GM12801 (cell line): ENCODE results near the gene KCNK16.

Experiments
- TF ChIP-seq, protein P1 (sequence below): IDR thresholded peaks from one replicate; pipeline ENCODE4 v1.5.1; 2011; ENCODE audit warnings: control low read depth; ENCODE audit not compliant: insufficient read length; ENCODE audit errors: extremely low read depth

Gene KCNK16

DNA sequence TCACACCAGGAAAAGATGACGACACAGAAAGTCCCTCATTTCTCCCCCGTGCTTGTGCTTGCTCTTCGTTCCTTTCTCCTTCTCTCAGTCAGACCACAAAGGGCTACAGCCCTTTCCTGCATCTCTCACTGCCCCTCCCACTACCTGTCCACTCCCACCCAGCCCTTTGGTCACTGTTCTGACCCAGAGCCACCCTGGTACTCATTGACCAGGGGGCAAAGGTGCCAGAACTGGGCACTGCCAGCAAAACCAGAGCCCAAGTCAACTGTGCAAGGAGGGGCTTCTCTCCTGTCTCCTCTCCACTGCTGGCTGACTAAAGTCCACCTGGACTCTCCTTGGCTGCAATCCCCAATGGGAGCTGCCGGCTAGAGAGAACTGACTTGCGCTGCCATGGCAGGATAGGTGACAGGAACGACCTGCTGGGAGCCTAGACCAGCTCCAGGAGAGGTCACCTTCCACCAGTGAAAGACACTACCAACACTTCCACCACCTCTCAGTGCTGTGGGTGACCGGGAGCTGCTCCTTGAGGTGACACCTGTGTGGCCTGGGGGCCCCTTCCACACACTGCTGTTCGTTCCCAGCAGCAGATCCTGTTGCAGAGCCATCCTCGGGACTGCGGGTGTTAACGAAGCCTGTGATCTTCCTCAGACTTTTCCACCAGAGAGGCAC is 41.1 kb downstream of the KCNK16 start:
- TF ChIP-seq, protein P1, sequence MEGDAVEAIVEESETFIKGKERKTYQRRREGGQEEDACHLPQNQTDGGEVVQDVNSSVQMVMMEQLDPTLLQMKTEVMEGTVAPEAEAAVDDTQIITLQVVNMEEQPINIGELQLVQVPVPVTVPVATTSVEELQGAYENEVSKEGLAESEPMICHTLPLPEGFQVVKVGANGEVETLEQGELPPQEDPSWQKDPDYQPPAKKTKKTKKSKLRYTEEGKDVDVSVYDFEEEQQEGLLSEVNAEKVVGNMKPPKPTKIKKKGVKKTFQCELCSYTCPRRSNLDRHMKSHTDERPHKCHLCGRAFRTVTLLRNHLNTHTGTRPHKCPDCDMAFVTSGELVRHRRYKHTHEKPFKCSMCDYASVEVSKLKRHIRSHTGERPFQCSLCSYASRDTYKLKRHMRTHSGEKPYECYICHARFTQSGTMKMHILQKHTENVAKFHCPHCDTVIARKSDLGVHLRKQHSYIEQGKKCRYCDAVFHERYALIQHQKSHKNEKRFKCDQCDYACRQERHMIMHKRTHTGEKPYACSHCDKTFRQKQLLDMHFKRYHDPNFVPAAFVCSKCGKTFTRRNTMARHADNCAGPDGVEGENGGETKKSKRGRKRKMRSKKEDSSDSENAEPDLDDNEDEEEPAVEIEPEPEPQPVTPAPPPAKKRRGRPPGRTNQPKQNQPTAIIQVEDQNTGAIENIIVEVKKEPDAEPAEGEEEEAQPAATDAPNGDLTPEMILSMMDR: no peak

DNA sequence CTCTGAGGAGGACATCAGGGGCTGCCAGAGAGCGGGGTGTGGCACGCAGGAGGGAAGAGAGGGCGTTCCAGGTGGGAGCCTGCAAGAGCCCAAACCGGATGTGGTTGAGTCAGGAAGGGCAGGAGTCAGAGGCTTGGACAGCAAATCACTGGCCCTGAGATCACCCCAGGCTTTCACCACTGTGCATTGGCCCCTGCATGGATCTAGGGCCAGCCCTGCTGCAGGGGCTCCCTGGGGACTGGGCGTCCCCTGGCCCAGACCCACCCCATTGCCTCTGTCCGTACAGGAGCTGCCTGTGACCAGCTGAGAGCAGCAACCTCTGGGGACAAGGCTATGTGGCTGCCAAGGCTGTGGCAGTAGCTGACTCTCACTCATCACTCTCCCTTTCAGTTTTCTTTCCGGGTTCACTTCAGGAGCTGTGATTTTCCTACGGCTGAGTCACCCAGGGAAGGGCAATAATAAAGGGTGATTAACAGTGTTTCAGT is 42.2 kb downstream of the KCNK16 start:
- TF ChIP-seq, protein P1: no peak

DNA sequence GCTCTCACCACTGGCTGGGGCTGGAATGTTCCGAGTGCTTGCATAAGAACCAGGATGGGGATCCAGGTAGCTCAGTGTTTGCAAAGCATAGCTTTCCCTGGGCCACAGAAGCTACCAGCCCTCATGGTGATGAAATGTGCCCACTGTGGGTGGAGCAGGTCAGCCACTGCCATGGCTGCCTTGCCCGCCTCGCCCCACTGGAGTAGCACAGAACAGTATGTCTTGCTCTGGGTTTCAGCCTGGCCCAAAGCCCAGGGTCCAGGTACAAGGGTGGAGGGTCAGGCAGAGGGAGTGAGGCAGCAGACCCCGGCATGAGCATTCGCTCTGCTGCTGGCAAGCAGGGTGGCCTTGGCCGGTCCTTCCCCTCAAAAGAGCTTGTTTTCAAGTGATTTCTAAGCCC is 43.0 kb downstream of the KCNK16 start:
- TF ChIP-seq, protein P1: no peak

DNA sequence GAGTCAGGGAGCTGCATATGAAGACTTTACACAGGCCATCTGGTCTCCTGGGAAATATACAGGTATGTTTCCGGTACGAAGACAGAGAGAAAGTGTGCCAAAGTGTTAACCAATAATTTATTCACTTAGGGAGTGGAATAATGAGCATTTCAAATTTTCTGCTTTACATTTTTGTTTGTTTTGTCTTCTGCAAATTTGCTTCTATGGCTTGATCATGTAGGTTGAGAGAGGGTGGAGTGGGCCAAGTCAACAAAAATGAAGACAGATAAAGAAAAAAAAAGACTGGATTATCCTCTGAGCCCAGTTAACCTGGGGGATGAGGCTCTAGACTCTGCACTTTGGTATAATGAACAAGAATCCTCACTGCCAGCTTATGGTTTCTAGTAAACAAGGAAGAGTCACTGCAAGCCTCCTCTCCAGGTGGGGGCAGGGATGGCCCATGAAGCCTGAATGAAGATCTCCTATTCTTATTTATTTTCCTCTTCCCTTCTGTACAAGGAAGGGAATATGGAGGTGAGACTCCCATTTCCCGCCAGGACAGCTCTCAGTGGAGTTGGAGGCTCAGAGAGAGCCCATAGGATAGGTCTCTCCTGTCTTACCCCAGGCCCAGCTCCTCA is 46.0 kb downstream of the KCNK16 start:
- TF ChIP-seq, protein P1: no peak

DNA sequence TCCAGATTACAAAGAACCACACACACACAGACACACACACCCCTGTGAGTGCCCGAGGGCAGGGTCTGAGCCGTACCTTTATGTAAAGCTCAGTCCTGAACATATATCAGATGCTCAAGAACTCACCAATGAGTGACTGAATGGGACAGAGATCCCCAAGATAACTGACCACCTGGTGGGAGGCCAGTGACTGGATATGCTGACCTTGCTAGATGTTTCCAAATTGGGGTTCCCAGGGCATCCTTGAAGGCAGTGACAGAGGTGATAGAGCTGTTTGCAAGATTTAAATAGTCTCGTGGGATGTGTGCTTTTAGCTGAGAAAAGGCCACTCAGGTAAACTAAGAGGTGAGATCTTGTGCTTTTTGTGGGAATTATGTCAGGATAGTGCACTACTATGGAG is 47.6 kb downstream of the KCNK16 start:
- TF ChIP-seq, protein P1: no peak

DNA sequence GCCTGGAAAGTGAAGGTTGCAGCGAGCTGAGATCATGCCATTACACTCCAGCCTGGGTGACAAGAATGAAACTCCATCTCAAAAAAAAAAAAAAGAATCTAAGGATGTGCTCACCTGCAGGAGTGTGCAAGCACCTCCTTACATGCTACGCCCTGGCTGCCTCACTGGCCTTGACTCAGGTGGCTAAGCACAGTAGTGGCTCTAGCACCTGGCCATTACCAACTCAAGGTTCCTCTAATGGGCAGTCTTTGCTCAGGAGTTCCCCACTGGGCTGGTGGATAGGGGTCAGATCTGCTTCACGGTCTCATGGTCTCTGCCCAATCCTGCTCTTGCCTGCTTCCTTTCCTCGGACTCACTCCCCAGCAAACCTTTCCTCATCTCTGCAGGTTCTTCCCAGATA is 48.0 kb downstream of the KCNK16 start:
- TF ChIP-seq, protein P1: no peak

DNA sequence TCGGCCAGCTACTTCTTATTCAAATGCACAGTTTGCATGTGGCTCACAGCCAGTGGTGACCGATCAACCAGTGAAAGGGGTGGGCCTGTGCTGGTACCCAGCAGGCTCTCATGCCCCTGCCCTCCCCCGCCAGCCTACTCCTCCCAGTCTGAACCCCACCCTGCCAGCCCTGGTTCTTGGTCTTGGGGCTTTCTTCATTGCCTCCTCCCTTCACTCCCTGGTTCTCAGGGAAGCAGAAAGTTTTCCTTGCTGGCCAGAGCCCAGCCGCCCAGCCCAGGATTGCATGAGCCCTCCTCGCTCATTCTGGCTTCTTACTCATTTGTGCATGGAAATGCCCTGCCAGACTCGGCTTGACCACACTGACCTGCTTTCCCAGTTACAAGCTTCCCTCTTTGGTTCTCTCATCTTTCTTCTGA is 49.1 kb downstream of the KCNK16 start:
- TF ChIP-seq, protein P1: no peak
